Right hindlimb (tissue), 1 donor: ENCODE measurements around the gene GALNT2.

Experiments
- DNase-seq: peaks from one replicate; pipeline ENCODE4 v3.0.0-alpha.2; 2018

The GALNT2 gene

DNA sequence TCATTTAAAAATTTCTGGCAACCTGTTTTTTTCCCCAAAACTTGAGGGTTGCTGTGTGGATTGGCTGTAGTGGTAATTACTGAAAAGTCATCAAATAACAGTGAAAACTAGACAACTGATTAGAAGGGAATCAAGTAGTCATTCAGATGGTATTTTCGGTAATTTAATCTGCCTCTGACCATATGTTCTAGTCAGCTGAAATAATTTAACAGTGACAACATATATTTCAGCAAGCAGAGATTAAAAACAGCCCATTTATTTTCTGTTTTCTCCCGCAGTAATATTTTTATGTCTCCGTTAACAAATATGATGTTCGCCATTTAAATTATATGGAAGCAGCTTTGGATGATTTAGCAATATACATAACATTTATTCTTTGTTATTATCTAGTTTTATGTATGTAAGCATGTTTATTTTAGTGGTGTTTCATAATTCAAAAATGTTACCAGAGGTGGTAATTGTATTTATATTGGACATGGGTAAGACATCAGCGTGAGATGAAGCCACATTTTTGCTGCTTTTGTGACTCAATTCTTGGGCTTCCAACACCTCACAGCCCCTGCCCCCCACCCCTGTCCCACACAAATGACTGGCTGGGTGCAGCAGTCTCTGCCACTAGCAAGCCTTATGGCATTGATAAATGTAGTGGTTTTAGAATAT, 104.4 kb downstream of the GALNT2 start:
- no peak for DNase-seq

DNA sequence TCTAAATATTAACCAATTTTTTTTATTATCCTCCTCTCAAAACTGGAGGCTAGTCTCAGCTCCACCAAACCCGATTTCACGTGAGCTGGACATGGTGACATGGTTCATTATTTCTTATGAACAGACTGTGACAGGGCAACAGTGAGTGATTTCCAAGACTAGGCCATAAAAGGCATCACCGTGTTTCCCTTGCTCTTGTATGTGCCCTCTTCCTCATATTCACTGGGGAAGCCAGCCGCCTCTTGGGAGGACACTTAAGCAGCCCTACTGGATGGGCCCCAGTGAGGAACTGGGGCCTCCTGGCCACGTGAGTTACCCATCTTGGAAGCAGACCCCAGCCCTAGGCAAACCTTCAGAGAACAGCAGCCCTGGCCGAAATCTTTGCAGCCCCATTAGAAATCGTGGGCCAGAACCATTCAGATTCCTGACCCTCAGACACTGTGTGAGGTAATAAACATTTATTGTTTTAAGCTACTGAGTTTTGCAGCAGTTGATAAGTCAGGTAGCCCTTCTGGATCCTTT, 105.0 kb downstream of the GALNT2 start:
- DNase-seq = no peak

DNA sequence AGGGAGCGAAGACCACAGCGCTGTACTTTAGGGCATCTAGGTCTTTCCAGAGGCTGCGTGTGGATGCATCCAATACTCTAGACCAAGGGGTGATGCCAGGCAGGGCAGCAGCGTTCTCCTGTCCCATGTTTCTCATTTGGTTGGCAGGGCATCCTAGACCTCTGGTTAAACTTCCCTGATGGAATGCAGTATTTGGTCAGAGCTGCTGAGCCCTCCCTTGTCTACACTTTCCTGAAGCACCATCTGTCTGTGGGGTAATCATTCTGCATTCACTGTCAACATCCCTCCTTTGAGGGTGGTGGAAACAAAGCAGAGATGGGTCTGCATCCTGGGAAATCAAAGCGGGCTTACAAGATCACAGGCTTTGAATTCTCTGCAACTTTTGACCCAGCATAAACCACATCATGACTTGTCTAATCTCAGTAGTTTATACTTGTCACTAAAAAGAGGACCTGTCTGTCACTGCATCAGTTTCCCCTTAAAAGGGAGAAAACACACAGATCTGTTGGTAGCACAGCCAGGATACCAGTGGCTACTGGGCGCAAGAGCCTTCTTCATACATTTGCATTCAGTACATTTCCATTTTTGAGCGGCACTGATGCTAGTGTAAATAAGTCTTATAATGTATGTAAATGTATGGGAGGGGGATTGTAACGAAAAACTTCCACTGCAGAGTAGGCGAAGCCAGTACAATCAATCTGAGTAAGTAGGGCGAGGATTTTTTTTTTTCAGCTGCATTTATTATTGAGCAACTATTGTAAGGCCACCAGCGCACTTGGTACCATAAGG, 106.3 kb downstream of the GALNT2 start:
- DNase-seq = no peak

DNA sequence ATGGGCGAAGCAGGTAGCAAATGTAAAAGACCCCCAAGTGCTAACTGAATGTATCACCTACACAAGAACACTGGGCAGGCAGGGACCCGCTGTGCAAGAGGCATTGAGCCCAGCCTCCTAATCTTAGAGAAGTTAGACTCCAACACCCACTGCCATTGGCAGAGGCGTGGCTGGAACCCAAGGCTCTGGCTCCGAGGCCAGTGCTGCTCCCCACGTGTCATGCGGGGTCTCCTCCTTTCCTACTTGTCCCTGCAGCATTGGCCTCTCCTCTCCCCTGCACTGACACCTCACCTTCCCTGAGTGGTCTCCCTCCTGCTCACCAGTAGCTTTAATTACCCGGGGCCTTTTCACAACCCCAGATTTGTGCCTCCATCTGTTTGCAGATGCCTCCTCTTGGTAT, 107.0 kb downstream of the GALNT2 start:
- no peak for DNase-seq

DNA sequence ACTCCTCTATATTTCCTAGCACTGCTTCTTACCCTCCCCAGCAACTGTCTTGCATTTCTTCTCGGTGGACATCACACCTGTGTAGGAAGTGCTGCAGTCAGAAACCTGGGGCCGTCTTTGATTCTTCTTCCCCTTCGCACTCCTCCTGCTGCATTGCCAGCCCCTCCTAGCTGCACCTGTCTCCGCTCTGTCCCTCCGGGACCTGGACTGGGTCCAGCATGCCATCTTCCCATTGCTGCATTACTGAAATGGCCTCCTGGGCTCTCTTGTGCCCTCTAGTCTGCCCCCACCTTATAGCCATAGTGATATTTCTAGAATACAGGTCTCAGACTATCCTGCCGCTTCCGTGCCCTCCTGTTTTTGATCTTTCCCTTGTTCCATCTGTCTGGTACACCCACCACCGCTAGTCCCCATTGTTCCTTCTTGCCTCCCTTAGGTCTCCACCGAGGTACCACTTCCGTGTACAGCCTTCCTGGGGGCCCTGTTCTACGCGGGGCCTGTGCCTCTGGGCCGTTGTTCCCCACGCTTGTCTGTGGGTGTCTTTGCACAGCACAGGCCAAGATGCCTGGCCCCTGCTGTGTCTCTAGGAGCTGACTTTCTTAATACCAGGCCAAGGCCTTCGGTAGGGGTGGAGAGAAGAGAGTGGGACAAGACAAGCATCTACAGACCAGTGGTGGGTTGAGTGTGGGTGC, 107.6 kb downstream of the GALNT2 start:
- no peak for DNase-seq

DNA sequence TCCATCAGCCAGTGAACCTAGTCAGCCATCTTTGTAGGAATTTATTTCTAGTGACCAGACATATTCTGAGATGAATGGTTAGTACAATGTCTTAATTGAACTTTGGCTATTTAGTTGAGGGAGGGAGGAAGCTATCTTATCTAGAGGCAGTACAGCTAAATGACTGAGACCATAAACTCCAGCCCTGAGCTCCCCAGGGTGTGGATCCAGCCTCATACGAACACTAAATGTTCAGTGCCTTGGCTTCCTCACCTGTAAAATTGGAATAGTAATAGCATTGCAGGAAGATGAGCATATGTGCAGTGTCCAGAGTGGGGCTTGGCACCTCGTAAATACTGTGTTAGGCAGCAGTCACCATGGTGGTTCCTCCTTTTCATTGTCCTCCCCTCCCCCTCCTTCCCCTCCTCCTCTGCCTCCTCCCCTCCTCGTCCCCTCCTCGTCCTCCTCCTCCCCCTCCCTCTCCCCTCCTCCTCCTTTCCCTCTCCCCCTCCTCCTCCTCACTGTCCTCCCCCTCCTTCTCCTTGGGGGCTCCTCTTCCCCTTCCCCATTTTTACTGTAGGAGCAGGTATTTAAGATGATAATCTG, 108.2 kb downstream of the GALNT2 start:
- no peak for DNase-seq

DNA sequence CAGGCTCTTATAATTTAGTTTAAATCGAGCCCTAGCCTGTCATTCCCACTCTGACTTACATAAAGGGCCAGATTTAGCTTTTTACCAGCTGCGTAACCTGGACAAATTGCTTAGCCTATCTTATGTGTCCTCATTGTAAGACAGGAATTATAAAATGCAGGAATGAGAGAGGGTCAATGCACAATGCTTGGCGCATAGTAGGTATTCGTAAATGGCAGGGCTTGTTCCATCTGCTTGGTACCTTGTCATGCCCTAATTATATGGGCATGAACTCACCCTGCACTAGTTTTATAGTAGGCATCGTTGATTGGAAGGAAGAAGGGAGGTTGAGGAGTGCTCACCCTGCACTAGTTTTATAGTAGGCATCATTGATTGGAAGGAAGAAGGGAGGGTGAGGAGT, 108.8 kb downstream of the GALNT2 start:
- no peak for DNase-seq

DNA sequence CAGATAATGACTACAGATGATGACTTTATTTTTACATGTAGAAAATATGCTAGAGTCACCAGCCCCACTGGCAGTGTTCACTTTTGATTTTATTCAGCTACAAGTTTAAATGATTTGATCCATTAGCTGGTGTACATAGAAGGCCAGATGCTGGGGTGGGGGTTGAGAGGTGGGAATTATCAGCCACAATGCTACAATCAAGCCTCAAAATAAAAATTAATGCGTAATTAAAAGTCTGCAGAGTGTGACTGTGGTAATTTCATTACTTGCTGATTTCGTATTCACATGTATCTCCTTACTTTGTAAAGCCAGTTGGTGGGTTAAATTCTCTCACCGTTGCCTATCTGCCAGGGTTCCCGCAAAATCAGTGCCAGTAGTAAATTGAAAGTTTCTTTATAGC, 109.3 kb downstream of the GALNT2 start:
- no peak for DNase-seq

DNA sequence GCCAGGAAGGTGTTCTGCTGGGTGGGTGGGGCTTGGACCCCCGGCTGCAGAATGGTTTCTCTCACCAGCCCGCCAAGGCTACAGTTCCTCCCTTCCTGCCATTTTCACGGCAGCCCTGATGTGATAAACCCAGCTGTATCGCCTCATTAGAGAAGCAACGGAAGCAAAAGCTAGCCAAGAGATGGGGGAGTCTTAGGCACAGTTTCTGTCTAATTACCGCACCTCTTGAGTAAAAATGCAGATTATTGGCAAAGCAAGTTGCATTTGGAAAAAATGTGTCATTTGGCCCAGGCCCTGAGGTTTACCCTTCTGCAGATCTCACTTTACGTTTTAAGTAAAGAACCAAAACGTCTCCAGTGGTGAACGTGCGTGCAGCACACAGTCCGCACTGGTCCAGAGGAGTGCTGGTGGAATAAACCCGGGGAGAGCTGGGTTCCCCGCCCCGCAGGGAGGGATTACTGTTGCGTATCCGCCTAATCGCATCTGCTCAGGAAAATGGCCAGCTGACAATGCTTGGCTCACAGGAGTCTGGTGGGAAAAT, 109.9 kb downstream of the GALNT2 start:
- peak; percentile 83 for DNase-seq

DNA sequence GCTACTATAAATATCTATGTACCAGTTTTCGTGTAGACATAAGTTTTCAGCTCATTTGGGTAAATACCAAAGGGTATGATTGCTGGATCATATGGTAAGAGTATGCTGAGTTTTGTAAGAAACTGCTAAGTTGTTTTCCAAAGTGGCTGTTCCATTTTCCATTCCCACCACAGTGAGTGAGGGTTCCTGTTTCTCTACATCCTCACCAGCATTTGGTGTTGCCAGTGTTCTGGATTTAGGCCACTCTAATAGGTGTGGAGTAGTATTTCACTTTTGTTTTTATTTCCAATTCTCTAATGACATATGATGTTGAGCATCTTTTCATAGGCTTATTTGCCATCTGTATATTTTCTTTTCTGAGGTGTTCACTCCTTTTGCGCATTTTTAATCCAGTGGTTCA, 112.2 kb downstream of the GALNT2 start:
- DNase-seq = no peak

DNA sequence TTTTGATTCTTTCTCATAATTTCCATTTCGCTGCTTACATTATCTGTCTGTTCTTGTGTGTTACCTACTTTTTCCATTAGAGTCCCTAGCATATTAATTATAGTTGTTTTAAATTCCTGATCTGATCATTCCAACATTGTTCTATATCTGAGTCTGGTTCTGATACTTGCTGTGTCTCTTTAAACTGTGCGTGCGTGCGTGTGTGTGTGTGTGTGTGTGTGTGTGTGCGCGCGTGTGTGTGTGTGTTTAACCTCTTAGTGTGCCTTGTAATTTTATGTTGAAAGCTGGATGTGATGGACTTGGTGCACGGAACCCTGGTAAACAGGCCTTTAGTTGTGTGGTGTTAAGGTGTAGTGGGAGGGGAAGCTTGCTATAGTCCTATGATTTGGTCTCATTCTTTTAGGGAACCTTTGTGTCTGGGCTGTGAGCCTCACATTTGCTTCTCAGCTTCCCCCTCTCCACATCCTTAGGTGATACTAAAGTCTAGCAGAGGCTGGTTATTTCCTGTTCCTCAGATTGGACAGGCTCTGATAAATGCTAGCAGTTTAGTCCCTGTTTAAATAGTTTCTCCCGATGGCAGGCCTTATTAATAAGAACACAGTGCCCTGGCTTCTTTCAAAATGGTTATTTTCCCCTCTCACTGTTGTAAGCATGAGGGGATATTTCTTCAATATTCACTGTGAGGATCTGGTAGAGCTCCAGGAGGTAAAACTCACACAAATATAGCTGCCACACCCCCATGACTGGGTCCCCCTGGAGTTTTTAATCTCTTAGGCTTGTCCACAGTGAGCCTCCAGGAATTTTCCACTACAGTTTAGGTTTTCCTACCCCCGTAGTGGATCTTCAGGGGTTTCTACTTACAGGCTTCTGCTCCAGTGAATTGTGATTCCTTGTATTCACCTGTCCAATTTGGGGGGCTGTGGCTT, 118.3 kb downstream of the GALNT2 start:
- no peak for DNase-seq

DNA sequence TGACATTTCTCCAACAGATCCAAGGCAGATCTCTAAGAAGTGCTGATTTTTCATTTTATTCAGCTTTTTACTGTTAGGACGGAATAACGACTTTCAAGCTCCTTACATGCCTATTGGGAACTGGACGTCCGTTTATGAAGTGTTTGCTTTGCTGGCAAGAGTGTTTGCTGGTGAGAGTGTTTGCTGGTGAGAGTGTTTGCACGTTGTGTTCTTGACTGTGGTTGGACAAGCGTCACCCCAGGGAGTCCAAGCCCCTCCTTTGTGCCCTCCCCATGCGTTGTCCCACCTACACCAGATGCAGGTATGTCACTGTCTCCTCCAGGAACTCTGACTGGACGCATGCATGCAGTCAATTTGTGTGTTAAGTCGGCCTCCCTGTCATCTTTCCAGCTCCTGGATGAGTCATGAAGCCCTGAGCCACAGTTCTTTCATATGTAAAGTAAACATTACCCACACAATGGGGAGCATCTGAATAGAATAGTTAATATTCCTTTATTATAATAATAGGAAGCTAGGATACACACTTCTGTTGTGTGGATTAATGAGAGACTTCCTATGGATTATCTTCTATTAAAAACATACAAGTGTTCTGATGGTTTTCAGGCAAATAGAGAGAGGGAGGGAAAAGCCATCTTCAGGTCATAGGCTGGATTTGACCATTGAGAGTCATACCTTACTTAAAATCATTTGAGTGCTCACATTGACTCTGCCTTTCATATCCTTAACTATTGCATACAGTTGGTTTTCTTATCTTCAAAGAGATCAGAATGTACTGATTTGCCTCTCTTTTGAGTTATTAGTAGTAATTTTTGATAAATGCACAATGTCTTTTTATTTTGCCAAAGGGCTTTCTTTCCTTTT, 119.2 kb downstream of the GALNT2 start:
- peak; percentile 55 for DNase-seq

DNA sequence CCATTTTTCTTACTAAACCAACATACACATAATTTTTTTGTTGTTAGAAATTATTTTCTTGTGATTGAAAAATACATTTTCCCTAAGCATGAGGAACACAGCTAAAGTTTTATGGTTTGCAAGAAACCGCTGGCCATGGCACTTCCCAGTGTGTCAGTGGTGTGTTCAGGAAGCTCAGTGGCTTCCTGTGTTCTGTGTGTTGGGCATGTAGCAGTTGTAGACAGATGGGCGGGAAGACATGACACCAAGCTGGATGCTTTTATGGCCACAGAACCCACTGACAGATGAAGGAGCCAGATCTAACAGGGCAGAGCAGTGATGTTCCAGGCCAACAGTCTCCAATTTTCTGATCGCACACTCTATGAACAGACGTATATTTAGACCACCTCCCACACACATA, 119.8 kb downstream of the GALNT2 start:
- DNase-seq = no peak

DNA sequence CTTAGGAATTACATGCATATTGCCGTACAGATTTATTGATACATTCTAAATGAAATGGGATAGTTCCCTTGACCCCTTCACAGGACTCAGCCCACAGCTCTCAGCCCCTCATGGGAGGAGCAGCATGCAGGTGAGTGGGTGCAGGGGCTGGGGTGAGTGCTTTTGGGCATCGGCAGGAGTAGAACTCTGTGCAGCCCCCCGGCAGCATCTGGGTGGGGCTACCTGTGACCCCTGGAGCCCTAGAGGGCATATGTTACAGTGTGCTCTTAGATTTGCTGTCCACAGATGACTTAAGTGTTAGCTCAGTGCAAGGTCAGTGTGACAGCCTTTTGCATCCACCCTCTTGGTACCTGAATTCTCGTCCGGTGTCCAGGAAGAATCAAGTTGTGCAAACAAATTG, 120.3 kb downstream of the GALNT2 start:
- DNase-seq = no peak

DNA sequence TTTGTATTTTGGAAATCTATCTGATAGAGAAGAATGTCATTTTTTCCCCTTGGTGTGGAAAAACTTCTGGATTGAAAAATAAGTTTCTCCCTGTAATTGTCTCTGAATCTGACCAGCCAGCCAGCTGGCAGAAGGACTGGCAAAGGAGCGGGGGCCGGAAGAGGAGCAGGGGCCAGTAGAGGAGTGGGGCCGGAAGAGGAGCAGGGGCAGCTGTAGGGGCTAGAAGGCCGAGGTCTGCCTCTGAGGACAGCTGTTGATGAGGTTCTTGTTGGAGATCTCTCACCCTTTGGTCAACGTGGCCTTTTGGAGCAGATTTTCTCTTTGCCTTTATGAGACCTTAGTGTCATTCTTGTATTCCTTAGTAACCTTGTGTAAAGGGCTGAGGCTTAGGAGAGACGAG, 121.8 kb downstream of the GALNT2 start:
- DNase-seq = no peak

DNA sequence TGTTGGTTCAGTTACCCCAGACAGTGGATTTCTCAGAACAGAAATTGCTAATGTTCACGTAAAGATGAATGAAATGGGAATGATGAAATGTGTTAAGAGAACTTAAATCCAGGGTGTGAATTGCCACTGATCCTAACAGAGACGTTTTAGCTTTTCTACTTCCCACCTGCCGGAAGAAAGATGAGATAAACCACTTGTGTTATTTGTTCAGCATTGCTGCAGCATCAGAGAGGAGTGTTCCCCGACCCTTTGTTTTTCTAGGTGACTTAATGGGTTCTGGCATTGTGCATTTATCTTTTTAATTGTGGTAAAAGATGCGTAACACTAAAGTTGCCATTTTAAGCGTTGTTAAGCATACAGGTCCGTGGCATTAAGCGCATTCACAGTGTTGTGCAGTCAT, 122.3 kb downstream of the GALNT2 start:
- DNase-seq = no peak

DNA sequence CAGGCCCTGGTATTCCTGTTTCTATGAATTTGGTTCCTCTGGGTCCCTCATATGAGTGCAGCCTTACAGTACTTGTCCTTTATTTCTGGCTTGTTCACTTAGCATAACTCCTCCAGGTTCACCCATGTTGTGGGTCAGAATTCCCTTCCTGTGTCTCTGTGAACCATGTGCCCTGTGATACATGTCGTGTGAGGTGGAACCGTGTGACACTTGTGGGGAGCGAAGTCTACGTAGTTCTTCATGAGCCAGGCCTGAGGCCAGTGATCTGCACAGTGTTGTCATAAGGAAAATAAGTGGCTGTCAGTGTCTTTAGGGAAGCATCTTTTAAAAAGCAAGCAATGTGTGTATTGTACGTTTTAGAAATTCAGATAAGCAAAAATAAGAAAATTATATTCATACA, 122.8 kb downstream of the GALNT2 start:
- DNase-seq = no peak

DNA sequence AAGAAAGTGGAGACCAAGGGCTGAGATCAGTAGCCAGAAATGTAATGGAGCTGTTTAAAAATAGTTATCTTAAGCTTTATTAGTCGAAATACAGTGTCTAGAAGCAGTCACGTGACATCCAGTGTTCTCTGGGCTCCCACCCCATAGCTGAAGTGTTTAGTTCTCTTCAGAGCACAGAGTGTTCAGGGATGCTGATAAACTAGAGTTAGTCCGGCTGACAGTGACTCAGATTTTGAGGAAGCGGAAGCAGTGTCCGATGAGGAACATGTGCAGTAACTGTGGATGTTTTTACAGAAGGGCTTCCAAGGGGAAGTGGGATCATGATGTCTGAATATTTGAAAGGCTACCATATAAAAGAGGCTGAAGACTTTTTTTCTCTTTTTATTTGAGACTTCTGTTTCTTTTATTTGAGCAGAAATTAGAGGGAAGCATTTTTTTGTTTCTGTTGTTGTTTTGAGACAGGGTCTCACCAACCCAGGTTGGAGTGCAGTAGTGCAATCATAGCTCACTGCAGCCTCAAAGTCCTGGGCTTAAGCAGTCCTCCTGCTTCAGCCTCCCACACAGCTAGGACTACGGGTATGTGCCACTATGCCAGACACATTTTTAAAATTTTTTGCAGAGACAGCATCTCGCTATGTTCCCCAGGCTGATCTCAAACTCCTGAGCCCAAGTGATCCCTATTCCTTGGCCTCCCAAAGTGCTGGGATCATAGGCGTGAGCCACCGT, 124.2 kb downstream of the GALNT2 start:
- DNase-seq = peak; percentile 49

DNA sequence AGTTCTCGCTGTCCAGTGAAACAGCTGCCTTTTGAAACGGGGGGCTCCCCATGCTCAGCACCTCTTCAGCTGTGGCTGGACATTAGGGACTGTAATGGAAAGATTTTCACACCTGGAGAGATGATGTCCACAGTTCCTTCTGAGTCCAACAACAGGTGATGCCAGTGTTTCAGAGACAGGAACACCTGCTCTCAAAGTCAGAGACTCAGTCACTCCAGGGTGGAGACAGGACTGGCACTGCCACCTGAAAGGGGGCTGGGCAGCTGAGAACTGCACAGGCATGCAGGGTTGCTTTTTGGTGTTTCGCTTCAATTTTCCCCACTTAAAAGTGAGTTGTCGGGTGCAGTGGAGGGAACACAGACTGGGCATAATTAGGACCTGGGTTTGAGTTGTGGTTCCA, 124.8 kb downstream of the GALNT2 start:
- no peak for DNase-seq

DNA sequence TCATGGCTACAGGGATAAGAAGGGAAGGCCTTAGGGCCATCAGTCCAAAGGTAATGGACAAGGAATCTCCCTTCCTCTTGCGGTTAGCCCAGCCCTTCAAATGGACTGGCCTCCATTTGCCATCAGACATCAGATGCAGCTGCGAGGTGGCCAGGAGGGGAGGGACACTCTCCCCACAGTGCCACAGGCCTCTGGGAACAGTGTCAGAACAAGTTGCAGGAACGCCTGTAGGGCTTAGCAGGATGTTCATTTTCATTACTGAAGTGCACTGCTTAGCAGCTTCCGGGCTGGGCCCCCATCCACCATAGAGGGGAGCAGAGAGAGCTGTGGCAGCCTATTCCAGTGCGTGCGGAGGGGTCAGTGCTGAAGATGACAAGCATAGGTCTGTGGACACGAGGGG, 127.5 kb downstream of the GALNT2 start:
- DNase-seq = no peak
